Stimulated activated CD4-positive, alpha-beta T cell treated with anti-CD3 and anti-CD28 coated beads, Interleukin-1b, Interleukin-23, amount 100 ng/mL, for 48 hours (primary cell): Measurements from ENCODE around the gene CMAS.
A peak's percentile ranks its signal among the peaks of the same experiment; 100 is the strongest.
"Not testable (repeated sequence)": the region's sequence is repeated elsewhere in the genome, so short reads cannot be mapped to it uniquely, and the experiment has no call there.

ENCODE experiments used
- DNase-seq: peaks from one replicate; pipeline ENCODE4 v3.0.0-alpha.2; 2020

CMAS gene

GRCh38 chr12:22046090-22046967, at the start of gene CMAS:
Gene CMAS, plus strand, starts transcription at chr12:22046218. Its CDS starts 86 bp downstream, at chr12:22046304.
- peak; percentile 82 for DNase-seq

DNA sequence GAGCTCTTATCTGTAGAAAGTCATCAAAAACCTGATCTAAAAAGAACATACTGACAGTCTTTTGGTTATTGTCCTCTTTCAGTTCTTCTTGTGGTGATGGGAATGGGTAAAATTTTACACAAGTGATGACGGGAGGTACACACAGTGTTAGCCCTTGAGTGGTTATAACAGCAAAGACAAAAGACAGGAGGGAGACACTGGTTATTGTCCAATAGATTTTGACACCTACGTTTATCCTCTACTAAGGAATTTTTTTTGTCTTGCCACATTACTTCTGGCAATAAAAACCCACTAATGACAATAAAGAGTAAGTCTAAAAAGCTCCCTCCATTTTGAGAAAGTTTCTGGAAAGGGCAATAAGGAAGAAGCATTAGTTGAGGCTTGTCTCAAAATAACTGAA, 47.7 kb upstream of the CMAS start:
- no peak for DNase-seq

- no peak for DNase-seq
Observed at GRCh38 chr12:21998782-21999181, 47.2 kb upstream of the CMAS start.

DNA sequence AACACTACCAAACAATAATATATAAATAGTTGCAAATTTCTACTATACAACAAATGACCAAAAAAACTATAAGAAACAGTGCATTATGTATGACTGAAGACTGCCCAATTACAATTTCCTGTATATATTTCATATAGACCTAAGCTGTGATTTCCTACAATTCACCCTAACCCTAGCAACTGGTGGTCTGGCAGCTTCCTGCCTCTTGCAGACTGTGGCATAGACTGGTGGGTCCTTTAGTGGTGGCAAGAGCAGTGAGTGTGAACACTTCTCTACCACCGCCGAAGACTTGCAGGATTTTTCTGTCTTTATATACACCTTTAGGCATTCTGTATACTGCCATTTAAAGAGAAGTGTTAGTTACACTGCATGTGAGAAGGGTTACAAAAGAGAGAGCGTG, 43.6 kb upstream of the CMAS start:
- no peak for DNase-seq

DNA sequence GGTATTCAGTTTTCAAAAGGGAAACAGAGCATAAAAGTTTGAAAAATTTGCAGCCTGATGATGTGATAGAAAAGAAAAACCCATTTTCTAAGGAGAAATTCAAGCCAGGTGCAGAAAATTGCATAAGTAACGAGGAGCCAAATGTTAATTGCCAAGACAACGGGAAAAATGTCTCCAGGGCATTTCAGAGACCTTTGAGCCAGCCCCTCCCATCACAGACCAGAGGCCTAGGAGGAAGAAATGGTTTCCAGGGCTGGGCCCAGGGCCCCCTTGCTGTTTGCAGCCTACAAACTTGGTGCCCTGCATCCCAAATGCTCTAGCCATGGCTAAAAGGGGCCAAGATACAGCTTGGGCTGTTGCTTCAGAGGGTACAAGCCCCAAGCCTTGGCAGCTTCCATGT, 38.2 kb upstream of the CMAS start:
- not testable (repeated sequence) for DNase-seq

DNA sequence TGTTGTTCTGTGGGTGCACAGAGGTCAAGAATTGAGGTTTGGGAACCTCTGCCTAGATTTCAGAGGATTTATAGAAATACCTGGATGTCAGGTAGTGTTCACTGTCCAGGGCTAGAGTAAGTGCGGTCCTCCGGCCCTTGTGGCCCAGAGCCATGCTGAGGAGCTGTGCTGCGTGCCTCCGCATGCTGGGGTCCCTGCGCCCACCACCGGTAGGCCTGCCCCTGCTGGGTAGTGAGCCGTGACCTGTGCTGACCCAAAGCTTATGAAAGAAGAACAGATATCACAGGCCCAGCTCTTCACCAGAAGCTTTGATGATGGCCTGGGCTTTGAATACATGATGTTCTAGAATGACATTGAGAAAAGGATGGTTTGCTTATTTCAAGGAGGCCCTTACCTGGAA, 37.8 kb upstream of the CMAS start:
- no peak for DNase-seq

DNA sequence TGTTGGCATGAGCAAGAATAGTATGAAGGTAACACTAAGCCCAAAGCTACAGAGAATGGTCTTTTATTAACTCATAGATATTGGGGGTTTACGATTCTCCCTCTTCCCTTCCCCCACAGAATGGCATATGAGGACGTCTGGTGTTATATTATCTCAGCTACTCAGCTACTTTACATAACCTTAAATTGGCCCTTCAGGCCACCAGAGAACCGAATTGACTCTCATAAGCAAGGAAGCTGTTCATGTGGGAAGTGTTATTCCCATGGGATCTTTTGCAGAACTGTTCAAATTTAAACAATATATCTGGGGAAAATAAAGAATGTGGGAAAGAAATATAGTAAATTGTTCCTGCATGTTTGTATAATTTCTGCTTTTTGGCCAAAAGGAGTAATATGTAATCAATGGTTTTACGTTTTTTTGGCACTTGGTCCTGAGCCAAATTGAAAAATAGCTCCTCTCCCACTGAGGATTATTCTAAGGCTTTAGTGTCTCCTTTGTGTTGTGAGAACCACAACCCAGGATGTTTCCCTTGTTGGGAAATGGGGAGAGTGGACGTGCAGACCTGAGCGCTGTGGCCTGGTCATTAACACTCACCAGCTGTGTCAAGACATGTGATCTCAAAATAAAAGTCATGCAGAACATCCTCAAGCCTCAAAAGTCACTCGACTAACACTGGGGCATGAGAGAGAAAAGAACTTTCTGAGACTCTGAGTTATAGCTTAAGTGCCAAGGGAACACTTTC, 31.8 kb upstream of the CMAS start:
- no peak for DNase-seq

DNA sequence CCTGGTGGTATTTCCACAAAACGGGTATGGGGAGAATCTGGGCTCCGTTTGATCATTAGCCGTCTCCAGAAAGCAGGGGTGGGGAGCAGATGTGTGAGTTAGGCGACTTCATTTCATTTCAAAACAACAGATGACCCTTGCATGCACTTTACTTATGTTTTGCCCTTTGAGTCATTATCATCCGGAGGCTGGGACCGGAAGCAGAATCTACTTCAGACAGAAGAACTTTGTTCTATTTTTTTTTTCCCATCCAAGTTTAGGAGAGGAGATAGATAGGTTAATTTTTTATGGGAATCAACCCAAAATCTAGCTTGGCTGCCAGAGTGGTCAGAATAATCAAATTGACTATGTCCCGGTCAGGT, 31.3 kb upstream of the CMAS start:
- no peak for DNase-seq

- DNase-seq: no peak
Observed at GRCh38 chr12:22016982-22017381, 29.0 kb upstream of the CMAS start.

DNA sequence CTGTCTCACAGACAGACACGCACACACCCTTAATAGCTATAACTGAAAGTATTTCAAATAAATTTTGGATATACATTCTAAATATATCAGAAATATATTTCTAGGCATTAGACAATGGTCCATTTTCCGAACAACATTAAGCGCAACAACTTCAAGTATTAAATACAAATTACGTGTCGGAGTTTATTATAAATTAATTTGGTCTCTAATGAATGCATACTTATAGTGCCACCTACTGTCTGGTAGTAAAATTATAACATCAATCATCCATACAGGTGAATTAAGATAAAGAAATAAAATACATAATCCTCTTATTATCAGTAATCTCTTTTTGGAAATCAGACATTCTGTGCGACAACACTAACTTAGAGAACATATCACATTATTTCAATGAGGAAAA, 27.2 kb upstream of the CMAS start:
- no peak for DNase-seq

- not testable (repeated sequence) for DNase-seq
Observed at GRCh38 chr12:22023489-22023888, 22.5 kb upstream of the CMAS start.

DNA sequence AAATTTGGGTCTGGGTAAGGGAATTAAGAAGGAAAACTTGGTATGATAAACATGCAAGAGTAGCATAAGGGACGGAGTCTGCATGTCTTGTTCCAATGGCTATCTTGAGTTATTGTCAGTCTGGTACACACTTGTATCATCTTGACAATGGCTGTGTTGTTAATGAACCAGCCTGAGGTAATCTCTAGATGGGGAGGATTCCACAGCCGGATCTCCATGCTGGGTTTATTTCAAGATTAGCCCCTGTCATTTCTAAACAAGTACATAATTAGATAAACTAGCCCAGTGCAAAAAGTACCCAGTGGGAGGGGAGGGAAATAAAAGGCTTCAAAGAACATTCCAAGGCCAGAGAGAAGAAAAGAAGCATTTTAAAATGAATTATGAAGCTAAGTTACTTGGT, 16.5 kb upstream of the CMAS start:
- no peak for DNase-seq

DNA sequence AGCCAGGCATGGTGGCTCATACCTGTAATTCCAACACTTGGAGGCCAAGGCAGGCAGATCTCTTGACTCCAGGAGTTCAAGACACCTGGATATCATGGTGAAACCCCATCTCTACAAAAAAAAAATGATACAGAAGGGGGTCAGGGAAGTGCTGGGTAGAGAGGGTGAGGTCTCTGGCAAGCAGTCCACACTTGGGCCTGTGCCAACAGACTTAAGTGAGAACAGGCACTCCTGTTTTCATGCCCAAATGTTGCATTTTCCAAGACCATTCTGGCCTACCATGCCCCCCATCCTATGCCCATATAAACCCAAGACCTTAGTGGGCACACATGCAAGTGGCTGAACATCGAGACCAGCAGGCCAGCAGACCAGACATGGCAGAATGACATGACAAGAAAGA, 16.0 kb upstream of the CMAS start:
- DNase-seq: no peak

GRCh38 chr12:22032732-22033131, 13.3 kb upstream of the CMAS start:
- DNase-seq: no peak

DNA sequence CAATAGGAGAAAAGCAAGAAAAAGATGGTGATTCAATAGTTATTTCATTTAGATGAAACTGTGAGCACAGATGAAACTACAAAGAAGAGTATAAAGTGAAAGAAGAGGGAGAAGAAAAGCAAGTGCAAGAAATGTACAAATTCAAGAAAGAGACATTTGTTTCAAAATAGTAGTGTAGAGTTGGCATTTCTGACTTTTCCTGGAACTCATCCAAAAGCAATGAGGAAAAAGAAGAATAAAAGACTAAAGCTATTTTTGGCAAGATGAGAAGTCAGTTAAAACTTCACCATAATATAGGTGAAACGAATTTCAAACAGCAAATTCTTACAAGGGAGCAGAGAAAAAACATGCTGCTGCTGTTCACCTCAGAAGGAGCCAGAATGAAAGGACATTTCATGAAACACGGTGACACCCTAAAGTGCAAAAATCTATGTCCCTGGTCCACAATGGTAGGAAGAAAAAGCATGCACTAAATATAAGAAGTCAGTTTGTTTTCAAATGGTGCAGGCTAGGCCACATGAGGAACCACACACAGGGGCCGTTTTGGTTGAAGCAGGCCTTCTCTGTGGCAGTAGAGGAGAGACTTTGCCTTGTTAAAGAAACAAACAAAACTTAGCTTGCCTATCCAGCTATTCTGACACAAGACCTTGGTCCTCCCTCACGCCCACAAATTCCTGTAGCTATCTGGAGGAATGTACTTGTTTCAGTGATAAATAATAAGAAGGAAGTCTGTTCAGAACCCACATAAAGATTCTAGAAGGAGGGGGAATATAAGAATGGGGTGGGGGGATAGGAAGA, 11.1 kb upstream of the CMAS start:
- no peak for DNase-seq

- DNase-seq: no peak
Observed at GRCh38 chr12:22037947-22038346, 8.1 kb upstream of the CMAS start.

GRCh38 chr12:22038734-22039133, 7.3 kb upstream of the CMAS start:
- no peak for DNase-seq

- DNase-seq: no peak
Observed at GRCh38 chr12:22039361-22039760, 6.7 kb upstream of the CMAS start.

GRCh38 chr12:22042976-22043669, 2.9 kb upstream of the CMAS start:
- peak; percentile 22 for DNase-seq

GRCh38 chr12:22043943-22044342, 2.1 kb upstream of the CMAS start:
- no peak for DNase-seq

DNA sequence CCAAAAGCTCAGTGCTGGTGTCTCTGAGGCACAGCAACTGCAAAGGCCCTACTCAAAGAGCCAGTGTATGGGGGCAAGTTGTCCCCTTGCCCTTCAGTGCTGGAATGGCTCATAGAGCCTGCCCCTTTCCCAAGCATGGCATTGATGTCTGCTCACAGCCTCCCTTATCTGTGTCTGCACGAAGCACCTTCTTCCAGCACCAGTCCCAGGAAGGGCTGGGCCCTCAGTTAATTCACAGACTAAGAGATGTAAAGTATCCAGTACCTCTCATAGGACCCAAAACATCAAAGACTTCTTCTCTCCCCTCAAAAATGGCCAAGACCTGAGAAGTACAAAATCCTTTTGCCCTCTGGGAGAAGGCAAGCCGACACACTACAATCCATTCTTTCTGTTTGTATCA, 1.6 kb upstream of the CMAS start:
- DNase-seq: no peak

- no peak for DNase-seq
Observed at GRCh38 chr12:22046968-22047390, 961 bp downstream of the CMAS start.

- DNase-seq: no peak
Observed at GRCh38 chr12:22047494-22047893, 1.5 kb downstream of the CMAS start.
